SK-N-SH (cell line): ENCODE measurements around the gene C10orf62.
"Not testable (repeated sequence)": the region's sequence is repeated elsewhere in the genome, so short reads cannot be mapped to it uniquely, and the experiment has no call there.

Source experiments
- FOSL2 ChIP-seq: IDR thresholded peaks from 2 replicates; pipeline ENCODE4 v1.4.0; 2012; ENCODE audit warnings: low read depth, mild to moderate bottlenecking, moderate library complexity, borderline replicate concordance
- FOXM1 ChIP-seq: IDR thresholded peaks from 2 replicates; pipeline ENCODE4 v1.4.0; 2012; ENCODE audit warnings: low read depth, mild to moderate bottlenecking
- NRF1 ChIP-seq: IDR thresholded peaks from 2 replicates; pipeline ENCODE4 v1.6.1; 2012; ENCODE audit warnings: low read depth, mild to moderate bottlenecking, low read length
- POLR2AphosphoS5 ChIP-seq: IDR thresholded peaks from 2 replicates; pipeline ENCODE4 v1.6.1; 2012; ENCODE audit warnings: low read depth, low read length
- RAD21 ChIP-seq: IDR thresholded peaks from 2 replicates; pipeline ENCODE4 v1.6.1; 2012; ENCODE audit warnings: mild to moderate bottlenecking, low read length
- RXRA ChIP-seq: IDR thresholded peaks from 2 replicates; pipeline ENCODE4 v1.4.0; 2012; ENCODE audit warnings: low read depth, mild to moderate bottlenecking, borderline replicate concordance
- SIN3A ChIP-seq: IDR thresholded peaks from 2 replicates; pipeline ENCODE4 v1.6.1; 2012; ENCODE audit warnings: low read depth, mild to moderate bottlenecking, low read length, moderate library complexity, borderline replicate concordance
- TAF1 ChIP-seq: IDR thresholded peaks from 2 replicates; pipeline ENCODE4 v1.6.1; 2012; ENCODE audit warnings: low read depth, mild to moderate bottlenecking, low read length, moderate library complexity, borderline replicate concordance
- ZBTB33 ChIP-seq: IDR thresholded peaks from 2 replicates; pipeline ENCODE4 v1.4.0; 2012; ENCODE audit warnings: low read depth, borderline replicate concordance
- TF ChIP-seq, protein P1 (sequence below): fragments of 200-600 bp; sonication (generic); IDR thresholded peaks from 2 replicates; pipeline ENCODE4 v1.6.1; 2017; ENCODE audit warnings: antibody characterized with exemption, mild to moderate bottlenecking, moderate library complexity
- TF ChIP-seq, protein P2 (sequence below): IDR thresholded peaks from 2 replicates; pipeline ENCODE4 v1.4.0; 2012; ENCODE audit warnings: low read depth

GRCh38 chr10:97561386-97562077, 28.0 kb upstream of the C10orf62 start:
- not testable (repeated sequence) for TF ChIP-seq RAD21, NRF1, RXRA, FOXM1, FOSL2, POLR2AphosphoS5, TAF1, ZBTB33, SIN3A
- TF ChIP-seq, protein P1, sequence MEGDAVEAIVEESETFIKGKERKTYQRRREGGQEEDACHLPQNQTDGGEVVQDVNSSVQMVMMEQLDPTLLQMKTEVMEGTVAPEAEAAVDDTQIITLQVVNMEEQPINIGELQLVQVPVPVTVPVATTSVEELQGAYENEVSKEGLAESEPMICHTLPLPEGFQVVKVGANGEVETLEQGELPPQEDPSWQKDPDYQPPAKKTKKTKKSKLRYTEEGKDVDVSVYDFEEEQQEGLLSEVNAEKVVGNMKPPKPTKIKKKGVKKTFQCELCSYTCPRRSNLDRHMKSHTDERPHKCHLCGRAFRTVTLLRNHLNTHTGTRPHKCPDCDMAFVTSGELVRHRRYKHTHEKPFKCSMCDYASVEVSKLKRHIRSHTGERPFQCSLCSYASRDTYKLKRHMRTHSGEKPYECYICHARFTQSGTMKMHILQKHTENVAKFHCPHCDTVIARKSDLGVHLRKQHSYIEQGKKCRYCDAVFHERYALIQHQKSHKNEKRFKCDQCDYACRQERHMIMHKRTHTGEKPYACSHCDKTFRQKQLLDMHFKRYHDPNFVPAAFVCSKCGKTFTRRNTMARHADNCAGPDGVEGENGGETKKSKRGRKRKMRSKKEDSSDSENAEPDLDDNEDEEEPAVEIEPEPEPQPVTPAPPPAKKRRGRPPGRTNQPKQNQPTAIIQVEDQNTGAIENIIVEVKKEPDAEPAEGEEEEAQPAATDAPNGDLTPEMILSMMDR: not testable (repeated sequence)
- TF ChIP-seq, protein P2, sequence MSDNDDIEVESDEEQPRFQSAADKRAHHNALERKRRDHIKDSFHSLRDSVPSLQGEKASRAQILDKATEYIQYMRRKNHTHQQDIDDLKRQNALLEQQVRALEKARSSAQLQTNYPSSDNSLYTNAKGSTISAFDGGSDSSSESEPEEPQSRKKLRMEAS: not testable (repeated sequence)
